Loucy (cell line): ENCODE measurements around the gene VPS35L.

Experiments used
- EZH2phosphoT487 ChIP-seq: fragments of 200-600 bp; IDR thresholded peaks from 2 replicates; pipeline ENCODE4 v1.6.1; 2018; ENCODE audit warnings: antibody characterized with exemption, mild to moderate bottlenecking, moderate library complexity, borderline replicate concordance
- TF ChIP-seq, protein P1 (sequence below): fragments of 200-600 bp; sonication (generic); conservative IDR thresholded peaks from 2 replicates; pipeline ENCODE4 v1.5.1; 2014; ENCODE audit warnings: mild to moderate bottlenecking, antibody characterized with exemption, low read length

- TF ChIP-seq, protein P1, sequence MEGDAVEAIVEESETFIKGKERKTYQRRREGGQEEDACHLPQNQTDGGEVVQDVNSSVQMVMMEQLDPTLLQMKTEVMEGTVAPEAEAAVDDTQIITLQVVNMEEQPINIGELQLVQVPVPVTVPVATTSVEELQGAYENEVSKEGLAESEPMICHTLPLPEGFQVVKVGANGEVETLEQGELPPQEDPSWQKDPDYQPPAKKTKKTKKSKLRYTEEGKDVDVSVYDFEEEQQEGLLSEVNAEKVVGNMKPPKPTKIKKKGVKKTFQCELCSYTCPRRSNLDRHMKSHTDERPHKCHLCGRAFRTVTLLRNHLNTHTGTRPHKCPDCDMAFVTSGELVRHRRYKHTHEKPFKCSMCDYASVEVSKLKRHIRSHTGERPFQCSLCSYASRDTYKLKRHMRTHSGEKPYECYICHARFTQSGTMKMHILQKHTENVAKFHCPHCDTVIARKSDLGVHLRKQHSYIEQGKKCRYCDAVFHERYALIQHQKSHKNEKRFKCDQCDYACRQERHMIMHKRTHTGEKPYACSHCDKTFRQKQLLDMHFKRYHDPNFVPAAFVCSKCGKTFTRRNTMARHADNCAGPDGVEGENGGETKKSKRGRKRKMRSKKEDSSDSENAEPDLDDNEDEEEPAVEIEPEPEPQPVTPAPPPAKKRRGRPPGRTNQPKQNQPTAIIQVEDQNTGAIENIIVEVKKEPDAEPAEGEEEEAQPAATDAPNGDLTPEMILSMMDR, result no peak
- TF ChIP-seq EZH2phosphoT487, result no peak
These were observed 33.6 kb downstream of the VPS35L start for GRCh38 chr16:19589106-19589505.
